Measurements from ENCODE around the gene STX5. TPM values are rescaled to one million over a fixed set of nuclear protein-coding genes. Genes with fewer than 3 reads are reported as not detected.
A peak's percentile ranks its signal among the peaks of the same experiment; 100 is the strongest.
"Not testable (repeated sequence)": the region's sequence is repeated elsewhere in the genome, so short reads cannot be mapped to it uniquely, and the experiment has no call there.

STX5 gene, protein sequence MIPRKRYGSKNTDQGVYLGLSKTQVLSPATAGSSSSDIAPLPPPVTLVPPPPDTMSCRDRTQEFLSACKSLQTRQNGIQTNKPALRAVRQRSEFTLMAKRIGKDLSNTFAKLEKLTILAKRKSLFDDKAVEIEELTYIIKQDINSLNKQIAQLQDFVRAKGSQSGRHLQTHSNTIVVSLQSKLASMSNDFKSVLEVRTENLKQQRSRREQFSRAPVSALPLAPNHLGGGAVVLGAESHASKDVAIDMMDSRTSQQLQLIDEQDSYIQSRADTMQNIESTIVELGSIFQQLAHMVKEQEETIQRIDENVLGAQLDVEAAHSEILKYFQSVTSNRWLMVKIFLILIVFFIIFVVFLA
- polyA plus RNA-seq (2012; ENCODE audit: missing spikeins), result 23.9 TPM

DNA sequence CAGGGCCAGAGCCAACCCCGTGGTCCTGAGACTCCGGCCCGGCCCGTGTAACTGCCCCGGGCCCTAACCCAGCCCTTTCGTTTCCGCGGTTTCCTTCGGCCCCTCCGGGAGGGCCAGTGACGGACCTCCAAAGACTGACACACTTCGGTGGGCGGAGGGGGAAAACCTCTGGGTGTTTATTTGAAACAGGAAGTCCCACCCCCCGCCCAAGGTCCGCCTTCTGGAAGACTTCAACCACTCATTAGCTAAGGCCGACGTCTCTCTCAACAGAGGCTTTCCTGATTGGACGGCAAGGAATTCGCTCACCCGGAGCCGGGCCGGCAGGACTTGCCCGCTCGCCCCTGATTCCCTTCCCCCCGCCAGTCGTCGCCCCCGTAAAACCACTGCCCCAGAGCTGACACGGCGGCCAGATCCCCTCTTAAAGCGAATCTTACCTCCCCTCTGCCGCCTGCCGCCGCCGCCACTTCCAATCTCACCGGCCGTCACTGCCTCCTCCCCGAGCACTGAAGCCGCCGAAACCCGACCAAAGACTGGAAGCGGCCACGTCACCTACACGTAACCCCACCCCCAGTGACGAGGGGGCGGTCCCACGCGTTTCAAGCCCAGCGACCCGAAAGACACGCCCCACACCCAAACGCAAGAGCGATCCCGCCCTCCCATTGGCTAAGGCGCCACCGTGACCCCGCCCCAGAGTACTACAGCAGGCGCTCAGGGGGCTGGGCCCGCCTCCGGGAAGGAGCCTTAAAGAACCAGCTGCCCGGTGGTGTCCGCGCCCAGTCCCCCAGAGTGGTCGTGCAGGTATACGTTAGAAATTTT is at the start of gene STX5:
STX5 (minus strand) TSS at position 532 of the 816 bp plus-strand sequence. CDS start 808 bp downstream, outside the sequence.
- DNase-seq (ENCODE audit: insufficient read length) (peak; percentile 96), FAIRE-seq (peak; percentile 96)
- TF ChIP-seq POLR2AphosphoS5 (IDR thresholded peaks at IDR 0.05; ENCODE audit: low read depth, low read length) (no peak; the same call in 1 of the 2 replicates), POLR2A (IDR thresholded peaks at IDR 0.05; ENCODE audit: low read depth, low read length) (peak; percentile 80), TAF1 (IDR thresholded peaks at IDR 0.05; ENCODE audit: borderline replicate concordance, low read depth, low read length) (peak; percentile 92; the same call in 1 of the 2 replicates)

DNA sequence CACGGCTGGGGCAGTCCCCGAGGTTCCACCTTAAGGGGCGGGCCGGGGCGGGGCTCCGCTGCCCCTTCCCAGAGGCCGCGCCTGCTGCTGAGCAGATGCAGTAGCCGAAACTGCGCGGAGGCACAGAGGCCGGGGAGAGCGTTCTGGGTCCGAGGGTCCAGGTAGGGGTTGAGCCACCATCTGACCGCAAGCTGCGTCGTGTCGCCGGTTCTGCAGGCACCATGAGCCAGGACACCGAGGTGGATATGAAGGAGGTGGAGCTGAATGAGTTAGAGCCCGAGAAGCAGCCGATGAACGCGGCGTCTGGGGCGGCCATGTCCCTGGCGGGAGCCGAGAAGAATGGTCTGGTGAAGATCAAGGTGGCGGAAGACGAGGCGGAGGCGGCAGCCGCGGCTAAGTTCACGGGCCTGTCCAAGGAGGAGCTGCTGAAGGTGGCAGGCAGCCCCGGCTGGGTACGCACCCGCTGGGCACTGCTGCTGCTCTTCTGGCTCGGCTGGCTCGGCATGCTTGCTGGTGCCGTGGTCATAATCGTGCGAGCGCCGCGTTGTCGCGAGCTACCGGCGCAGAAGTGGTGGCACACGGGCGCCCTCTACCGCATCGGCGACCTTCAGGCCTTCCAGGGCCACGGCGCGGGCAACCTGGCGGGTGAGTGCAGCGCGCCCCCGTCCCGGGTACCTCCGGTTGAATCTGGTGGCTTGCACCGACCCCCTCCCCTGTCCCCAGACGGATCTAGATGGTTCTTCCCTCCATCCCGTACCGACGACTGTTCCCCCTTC is 49.1 kb upstream of the STX5 start, which contains the start of gene SLC3A2:
SLC3A2 (plus strand) TSS at position 94 of the 776 bp plus-strand sequence; CDS start at position 222, 128 bp downstream.
- DNase-seq (ENCODE audit: insufficient read length) (peak; percentile 81), FAIRE-seq (peak; percentile 87)
- peak; percentile 98 for TF ChIP-seq POLR2AphosphoS5 (IDR thresholded peaks at IDR 0.05; ENCODE audit: low read depth, low read length)
- peak; percentile 88 for TF ChIP-seq TAF1 (IDR thresholded peaks at IDR 0.05; ENCODE audit: borderline replicate concordance, low read depth, low read length)
- peak; percentile 97 for TF ChIP-seq POLR2A (IDR thresholded peaks at IDR 0.05; ENCODE audit: low read depth, low read length)

DNA sequence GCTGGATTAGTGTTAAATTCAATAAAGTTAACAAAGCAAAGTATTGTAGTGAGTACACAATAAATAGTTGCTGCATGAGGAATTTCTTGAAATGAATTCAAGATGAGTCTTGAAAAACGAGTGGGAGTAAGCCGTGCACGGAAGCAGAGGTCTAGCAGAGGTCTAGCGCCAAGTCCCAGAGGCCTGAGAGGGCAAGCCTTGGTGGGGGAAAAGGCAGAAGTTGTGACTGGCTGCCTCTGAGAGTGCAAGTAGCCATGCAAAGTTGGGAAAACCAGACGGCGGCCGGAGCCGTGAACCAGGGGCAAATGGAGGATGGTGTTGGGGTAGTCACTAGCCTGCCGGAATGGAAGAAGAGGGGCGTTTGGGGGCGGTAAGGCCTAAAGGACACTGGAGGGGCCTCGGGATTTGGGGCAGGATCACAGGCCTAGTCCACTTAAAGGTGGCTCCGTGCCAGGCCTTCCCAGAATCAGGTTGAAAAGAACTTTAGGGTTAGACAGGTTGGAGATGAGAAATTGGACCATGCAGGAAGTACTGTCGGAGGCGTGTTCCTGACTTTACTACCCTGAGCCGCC is 48.5 kb upstream of the STX5 start:
- TF ChIP-seq POLR2A (IDR thresholded peaks at IDR 0.05; ENCODE audit: low read depth, low read length) (no peak), TAF1 (IDR thresholded peaks at IDR 0.05; ENCODE audit: borderline replicate concordance, low read depth, low read length) (no peak), POLR2AphosphoS5 (IDR thresholded peaks at IDR 0.05; ENCODE audit: low read depth, low read length) (no peak)
- DNase-seq (ENCODE audit: insufficient read length) (no peak), FAIRE-seq (no peak)

DNA sequence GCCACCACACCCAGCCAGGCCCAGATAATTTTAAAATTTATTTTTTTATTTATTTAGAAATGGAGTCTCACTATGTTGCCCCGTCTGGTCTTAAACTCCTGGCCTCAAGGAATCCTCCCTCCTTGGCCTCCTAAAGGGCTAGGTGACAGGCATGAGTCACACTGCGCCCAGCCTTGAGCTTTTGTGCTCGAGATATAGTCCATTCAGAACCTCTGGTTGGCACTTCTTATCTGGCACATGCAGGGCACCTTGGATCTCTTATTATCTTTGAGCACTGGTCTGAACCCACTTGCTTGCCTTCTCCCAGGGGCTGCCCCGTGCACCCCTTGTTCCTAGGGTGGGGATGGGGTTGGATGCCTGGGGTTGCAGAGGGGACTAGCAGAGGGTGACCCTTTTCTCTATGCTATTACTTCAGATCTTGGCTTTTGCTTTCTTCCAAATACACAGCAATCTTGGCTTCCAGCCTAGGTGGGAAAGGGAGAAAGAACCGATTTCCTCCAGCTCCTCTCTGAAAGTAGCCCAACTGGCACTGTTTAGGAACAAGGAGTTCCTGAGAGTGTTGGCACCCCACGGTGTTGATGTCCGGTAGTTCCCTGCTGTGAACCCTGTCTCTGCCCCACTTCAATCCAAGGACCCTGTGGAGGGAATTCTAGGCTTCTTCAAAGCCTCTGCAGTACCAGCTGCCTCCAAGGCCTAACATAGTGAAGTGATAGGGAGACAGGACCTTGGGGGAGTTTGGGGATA is 47.6 kb upstream of the STX5 start:
- no peak for TF ChIP-seq POLR2AphosphoS5 (IDR thresholded peaks at IDR 0.05; ENCODE audit: low read depth, low read length)
- no peak for DNase-seq (ENCODE audit: insufficient read length)

DNA sequence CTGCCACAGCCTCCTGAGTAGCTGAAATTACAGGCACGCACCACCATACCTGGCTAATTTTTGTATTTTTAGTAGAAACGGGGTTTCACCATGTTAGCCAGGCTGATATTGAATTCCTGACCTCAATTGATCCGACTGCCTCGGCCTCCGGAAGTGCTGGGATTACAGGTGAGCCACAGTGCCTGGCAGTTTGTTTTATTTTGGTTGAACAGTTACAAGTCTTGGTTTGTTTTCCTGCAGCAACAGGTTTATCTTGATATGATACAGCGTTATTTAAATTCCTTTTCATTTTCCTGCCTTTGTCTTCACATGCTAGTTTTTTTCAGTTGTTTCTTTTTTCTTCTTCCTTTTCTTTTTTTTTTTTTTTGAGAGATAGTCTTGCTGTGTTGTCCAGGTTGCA is 44.9 kb upstream of the STX5 start:
- FAIRE-seq, result no peak
- TF ChIP-seq POLR2AphosphoS5 (IDR thresholded peaks at IDR 0.05; ENCODE audit: low read depth, low read length) (no peak), TAF1 (IDR thresholded peaks at IDR 0.05; ENCODE audit: borderline replicate concordance, low read depth, low read length) (no peak), POLR2A (IDR thresholded peaks at IDR 0.05; ENCODE audit: low read depth, low read length) (no peak)
- DNase-seq (ENCODE audit: insufficient read length), result no peak

More for the DNA sequence above, 47.6 kb upstream of the STX5 start:
- FAIRE-seq, result no peak

DNA sequence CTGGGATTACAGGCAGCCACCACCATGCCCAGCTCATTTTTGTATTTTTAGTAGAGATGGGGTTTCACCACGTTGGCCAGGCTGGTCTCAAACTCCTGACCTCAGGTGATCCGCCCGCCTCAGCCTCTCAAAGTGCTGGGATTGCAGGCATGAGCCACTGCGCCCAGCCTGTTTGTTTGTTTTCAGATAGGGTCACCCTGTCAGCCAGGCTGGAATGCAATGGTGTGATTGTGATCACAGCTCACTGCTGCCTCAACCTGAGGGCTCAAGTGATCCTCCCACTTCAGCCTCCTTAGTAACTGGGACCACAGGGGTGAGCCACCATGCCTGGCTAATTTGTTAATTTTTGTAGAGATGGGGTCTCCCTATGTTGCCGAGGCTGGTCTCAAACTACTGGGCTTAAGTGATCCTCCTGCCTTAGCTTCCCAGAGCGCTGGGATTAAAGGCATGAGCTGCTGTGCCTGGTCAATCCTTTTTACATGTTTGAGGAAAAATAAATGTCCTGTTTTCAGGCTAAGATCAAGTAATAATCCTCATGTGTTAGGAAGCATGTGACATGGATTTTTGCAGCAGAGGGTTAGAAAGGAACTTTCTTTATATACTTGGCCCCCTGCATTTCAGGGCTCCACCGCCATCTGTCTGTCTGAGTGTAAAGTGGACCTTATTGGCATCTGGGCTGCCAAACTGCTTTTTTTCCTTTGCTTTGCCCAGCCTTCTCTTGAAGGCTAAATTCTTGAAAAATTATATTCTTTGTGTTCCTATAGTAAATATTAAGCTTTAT is 44.0 kb upstream of the STX5 start:
- DNase-seq (ENCODE audit: insufficient read length) (no peak), FAIRE-seq (no peak)
- TF ChIP-seq TAF1 (IDR thresholded peaks at IDR 0.05; ENCODE audit: borderline replicate concordance, low read depth, low read length), result no peak
- TF ChIP-seq POLR2A (IDR thresholded peaks at IDR 0.05; ENCODE audit: low read depth, low read length), result no peak
- TF ChIP-seq POLR2AphosphoS5 (IDR thresholded peaks at IDR 0.05; ENCODE audit: low read depth, low read length), result no peak

DNA sequence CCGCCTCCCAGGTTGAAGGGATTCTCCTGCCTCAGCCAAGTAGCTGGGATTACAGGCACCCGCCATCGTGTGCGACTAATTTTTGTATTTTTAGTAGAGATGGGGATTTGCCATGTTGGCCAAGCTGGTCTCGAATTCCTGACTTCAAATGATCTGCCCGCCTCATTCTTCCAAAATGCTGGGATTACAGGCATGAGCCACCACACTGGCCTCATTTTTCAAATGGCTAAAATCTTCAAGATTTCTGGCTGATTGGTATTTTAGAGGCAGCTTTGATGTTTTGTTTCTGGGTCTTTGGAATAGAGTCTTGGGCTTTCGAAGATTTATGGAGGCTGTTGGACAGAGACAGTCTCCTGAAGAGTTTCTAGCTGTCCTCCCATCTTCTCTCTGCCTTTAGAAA is 43.0 kb upstream of the STX5 start:
- DNase-seq (ENCODE audit: insufficient read length) (no peak), FAIRE-seq (no peak)
- TF ChIP-seq POLR2AphosphoS5 (IDR thresholded peaks at IDR 0.05; ENCODE audit: low read depth, low read length) (no peak), POLR2A (IDR thresholded peaks at IDR 0.05; ENCODE audit: low read depth, low read length) (no peak), TAF1 (IDR thresholded peaks at IDR 0.05; ENCODE audit: borderline replicate concordance, low read depth, low read length) (no peak)

DNA sequence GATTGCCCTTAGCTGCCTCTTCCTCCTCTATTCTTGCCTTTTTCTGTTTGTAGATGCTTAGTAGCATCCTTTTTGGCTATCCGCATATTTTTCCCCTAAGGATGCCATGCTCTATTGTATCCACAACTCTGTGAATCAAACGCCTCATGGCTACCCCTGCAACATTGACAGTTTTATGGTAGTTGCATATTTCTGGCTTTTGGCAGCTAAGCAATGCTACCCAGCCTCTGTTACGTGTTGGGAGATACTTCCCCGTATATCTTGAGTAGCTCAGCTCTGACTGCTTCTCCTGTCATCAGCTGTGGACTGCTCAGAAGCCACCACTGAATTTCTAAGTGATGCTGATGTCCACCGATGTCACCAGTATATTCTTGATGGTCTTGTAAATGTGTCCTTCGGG is 33.8 kb upstream of the STX5 start:
- no peak for DNase-seq (ENCODE audit: insufficient read length)
- FAIRE-seq, result no peak
- TF ChIP-seq POLR2AphosphoS5 (IDR thresholded peaks at IDR 0.05; ENCODE audit: low read depth, low read length) (no peak), TAF1 (IDR thresholded peaks at IDR 0.05; ENCODE audit: borderline replicate concordance, low read depth, low read length) (no peak), POLR2A (IDR thresholded peaks at IDR 0.05; ENCODE audit: low read depth, low read length) (no peak)

DNA sequence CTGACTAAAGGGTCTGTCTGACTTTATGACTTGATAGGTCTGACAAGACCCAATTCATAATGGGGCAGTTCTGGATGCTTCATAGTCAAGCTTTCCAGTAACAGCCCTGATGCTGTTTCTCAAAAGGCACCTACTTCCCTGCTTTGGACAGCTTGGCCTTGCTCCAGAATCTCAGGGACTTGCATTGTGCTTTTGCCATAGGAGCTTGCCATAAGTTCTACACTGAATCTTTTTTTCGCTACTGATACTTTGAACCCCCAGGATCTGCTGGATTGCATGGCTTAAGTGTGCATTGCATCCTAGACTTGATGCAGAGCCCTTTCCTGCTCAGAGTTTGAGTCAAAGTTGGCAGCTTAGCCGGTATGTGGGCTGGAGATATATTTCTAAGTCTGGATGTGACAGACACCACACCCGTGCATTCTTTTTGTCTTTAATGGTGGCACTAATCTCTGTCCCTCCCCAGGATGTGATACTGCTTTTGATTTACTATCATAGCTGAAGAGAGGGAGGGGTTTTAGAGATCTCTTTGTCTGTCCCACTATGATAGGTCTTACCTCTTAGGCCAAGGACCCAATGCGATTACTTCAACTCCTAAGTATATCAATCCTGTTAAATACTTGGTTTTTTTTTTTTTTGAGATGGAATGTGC is 32.0 kb upstream of the STX5 start:
- FAIRE-seq, result no peak
- no peak for DNase-seq (ENCODE audit: insufficient read length)
- TF ChIP-seq TAF1 (IDR thresholded peaks at IDR 0.05; ENCODE audit: borderline replicate concordance, low read depth, low read length) (no peak), POLR2A (IDR thresholded peaks at IDR 0.05; ENCODE audit: low read depth, low read length) (no peak), POLR2AphosphoS5 (IDR thresholded peaks at IDR 0.05; ENCODE audit: low read depth, low read length) (no peak)

DNA sequence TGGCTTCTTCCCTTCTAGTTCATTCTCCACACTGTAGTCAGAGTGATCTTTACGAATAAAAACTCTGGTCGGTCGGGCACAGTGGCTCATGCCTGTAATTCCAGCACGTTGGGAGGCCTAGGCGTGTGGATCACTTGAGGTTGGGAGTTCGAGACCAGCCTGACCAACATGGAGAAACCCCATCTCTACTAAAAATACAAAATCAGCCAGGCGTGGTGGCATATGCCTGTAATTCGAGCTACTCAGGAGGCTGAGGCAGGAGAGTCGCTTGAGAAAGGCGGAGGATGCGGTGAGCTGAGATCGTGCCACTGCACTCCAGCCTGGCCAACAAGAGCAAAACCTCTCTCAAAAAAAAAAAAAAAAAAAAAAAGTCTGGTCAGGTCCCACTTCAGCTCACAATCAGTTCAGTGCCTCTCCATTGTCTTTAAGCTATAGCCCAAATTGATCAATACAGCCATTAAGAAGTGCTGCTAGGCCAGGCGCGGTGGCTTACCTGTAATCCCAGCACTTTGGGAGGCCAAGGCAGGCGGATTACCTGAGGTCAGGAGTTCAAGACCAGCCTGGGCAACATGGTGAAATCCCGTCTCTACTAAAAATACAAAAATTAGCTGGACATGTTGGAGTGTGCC is 29.8 kb upstream of the STX5 start:
- DNase-seq (ENCODE audit: insufficient read length); FAIRE-seq: not testable (repeated sequence)
